HepG2 (cell line): ENCODE results near the gene FBP1. TPM values are rescaled to one million over a fixed set of nuclear protein-coding genes. Genes with fewer than 3 reads are reported as not detected.

ENCODE experiments used
- ADNP ChIP-seq: sonication (generic); formaldehyde crosslinking; IDR thresholded peaks from 2 replicates; pipeline ENCODE4 v1.4.0; 2020; ENCODE audit warnings: missing genetic modification reagents
- BATF2 ChIP-seq: sonication (generic); formaldehyde crosslinking; IDR thresholded peaks from 2 replicates; pipeline ENCODE4 v1.8.0; 2022; ENCODE audit warnings: mild to moderate bottlenecking, missing genetic modification reagents, moderate library complexity
- CEBPG ChIP-seq: IDR thresholded peaks from 2 replicates; pipeline ENCODE4 v1.6.1; 2016
- CREBL2 ChIP-seq: sonication (generic); formaldehyde crosslinking; IDR thresholded peaks from 2 replicates; pipeline ENCODE4 v1.8.1; 2023; ENCODE audit warnings: missing genetic modification reagents, mild to moderate bottlenecking, borderline replicate concordance
- GABPB1 ChIP-seq: IDR thresholded peaks from 2 replicates; pipeline ENCODE4 v1.6.1; 2016; ENCODE audit warnings: mild to moderate bottlenecking, missing genetic modification reagents, moderate library complexity, missing compliant biosample characterization
- KDM1A ChIP-seq: IDR thresholded peaks from 2 replicates; pipeline ENCODE4 v1.6.1; 2016; ENCODE audit warnings: missing compliant biosample characterization
- MAZ ChIP-seq, 2 experiments: sonication (generic) in 1 of 2; formaldehyde crosslinking in 1 of 2; IDR thresholded peaks; 2 replicates each; pipeline versions ENCODE4 v1.5.0 to v1.6.1; 2012 to 2020; ENCODE audit warnings: low read depth in 2 of 2, mild to moderate bottlenecking in 2 of 2, borderline replicate concordance in 1 of 2, improper control_type of control experiment in 1 of 2, low read length in 1 of 2, missing genetic modification reagents in 1 of 2, moderate library complexity in 1 of 2
- NFRKB ChIP-seq: fragments of 450-650 bp; IDR thresholded peaks from 2 replicates; pipeline ENCODE4 v1.6.1; 2017
- ONECUT2 ChIP-seq: sonication (generic); formaldehyde crosslinking; IDR thresholded peaks from 2 replicates; pipeline ENCODE4 v1.4.0; 2020; ENCODE audit warnings: missing genetic modification reagents
- PAF1 ChIP-seq: IDR thresholded peaks from 2 replicates; pipeline ENCODE4 v1.6.1; 2016; ENCODE audit warnings: missing genetic modification reagents, missing compliant biosample characterization
- PBX3 ChIP-seq: sonication (generic); formaldehyde crosslinking; IDR thresholded peaks from 2 replicates; pipeline ENCODE4 v1.8.1; 2023; ENCODE audit warnings: missing genetic modification reagents, inconsistent platforms, borderline replicate concordance
- PRDM10 ChIP-seq: sonication (generic); formaldehyde crosslinking; IDR thresholded peaks from 2 replicates; pipeline ENCODE4 v1.4.0; 2020; ENCODE audit warnings: low read depth, missing genetic modification reagents
- RFX3 ChIP-seq: IDR thresholded peaks from 2 replicates; pipeline ENCODE4 v1.6.1; 2016; ENCODE audit warnings: missing biosample characterization, missing genetic modification reagents
- ZC3H4 ChIP-seq: sonication (generic); formaldehyde crosslinking; IDR thresholded peaks from 2 replicates; pipeline ENCODE4 v1.4.0; 2020; ENCODE audit warnings: missing genetic modification reagents, borderline replicate concordance
- ZNF136 ChIP-seq: sonication (generic); formaldehyde crosslinking; IDR thresholded peaks from 2 replicates; pipeline ENCODE4 v1.8.1; 2022; ENCODE audit warnings: low read depth, mild to moderate bottlenecking, moderate library complexity, missing genetic modification reagents
- ZNF264 ChIP-seq: sonication (generic); formaldehyde crosslinking; IDR thresholded peaks from 2 replicates; pipeline ENCODE4 v1.4.0; 2020; ENCODE audit warnings: missing genetic modification reagents
- ZNF496 ChIP-seq: sonication (generic); formaldehyde crosslinking; IDR thresholded peaks from 2 replicates; pipeline ENCODE4 v1.8.1; 2023; ENCODE audit warnings: mild to moderate bottlenecking, moderate library complexity, missing genetic modification reagents; ENCODE audit not compliant: insufficient replicate concordance
- ZNF576 ChIP-seq: sonication (generic); formaldehyde crosslinking; IDR thresholded peaks from 2 replicates; pipeline ENCODE4 v1.4.0; 2020; ENCODE audit warnings: mild to moderate bottlenecking, missing genetic modification reagents
- polyA plus RNA-seq, 8 experiments: library from polyadenylated mRNA; depleted of rRNA in 3 of 8; stranded (reverse) in 7 of 8; unstranded in 1 of 8; fragments of >200 nt; fragmentation: Illumina TruSeq in 4 of 8; extraction: Trizol in 4 of 8; gene quantifications; 2 replicates each; pipeline versions ENCODE4 v1.2.1 to v1.2.3, GENCODE V29; 2011 to 2016; ENCODE audit warnings: low read depth in 4 of 8, missing spikeins in 1 of 8, mixed read lengths in 1 of 8; ENCODE audit not compliant: insufficient read depth in 1 of 8
- total RNA-seq, 5 experiments: library from RNA; depleted of rRNA; stranded (reverse); fragments of >200 nt; fragmentation: Illumina TruSeq; extraction: Trizol; gene quantifications; 2 replicates each; pipeline ENCODE4 v1.2.3, GENCODE V29; 2016; ENCODE audit warnings: low read depth in 1 of 5

Gene FBP1
- total and polyA plus RNA-seq, 2 of the 13 experiments (the other 11 are each of a cell fraction or from before 2014, with no cell fraction given), result 0.29 to 0.53 TPM

- TF ChIP-seq CREBL2 (CRISPR knock-in tag) (peak; percentile 23; the same call in 1 of the 2 replicates), MAZ (IDR thresholded peaks at IDR 0.05; ENCODE audit: borderline replicate concordance, low read depth, low read length) (0 out of 2 replicates have a peak, but pooled peaks have one; percentile 37), MAZ (CRISPR knock-in tag; IDR thresholded peaks at IDR 0.05; ENCODE audit: low read depth) (no peak; the same call in 1 of the 2 replicates), BATF2 (CRISPR knock-in tag) (no peak), PRDM10 (CRISPR knock-in tag) (no peak), GABPB1 (peak; percentile 15), ONECUT2 (CRISPR knock-in tag) (no peak), RFX3 (CRISPR knock-in tag) (no peak), ZC3H4 (CRISPR knock-in tag) (0 out of 2 replicates have a peak, but pooled peaks have one; percentile 40), CEBPG (peak; percentile 22; the same call in 1 of the 2 replicates), ZNF136 (CRISPR knock-in tag) (no peak), ADNP (CRISPR knock-in tag) (no peak), PAF1 (CRISPR knock-in tag) (no peak), ZNF576 (CRISPR knock-in tag) (no peak), PBX3 (CRISPR knock-in tag) (no peak), NFRKB (no peak), ZNF264 (CRISPR knock-in tag) (no peak), KDM1A (CRISPR knock-in tag) (no peak), ZNF496 (CRISPR knock-in tag) (no peak)
Measured at GRCh38 chr9:94554439-94555331, 84.6 kb downstream of the FBP1 start, which contains the start of gene PCAT7 (continued).
